ENCODE measurements around the gene SULT4A1.

DNA sequence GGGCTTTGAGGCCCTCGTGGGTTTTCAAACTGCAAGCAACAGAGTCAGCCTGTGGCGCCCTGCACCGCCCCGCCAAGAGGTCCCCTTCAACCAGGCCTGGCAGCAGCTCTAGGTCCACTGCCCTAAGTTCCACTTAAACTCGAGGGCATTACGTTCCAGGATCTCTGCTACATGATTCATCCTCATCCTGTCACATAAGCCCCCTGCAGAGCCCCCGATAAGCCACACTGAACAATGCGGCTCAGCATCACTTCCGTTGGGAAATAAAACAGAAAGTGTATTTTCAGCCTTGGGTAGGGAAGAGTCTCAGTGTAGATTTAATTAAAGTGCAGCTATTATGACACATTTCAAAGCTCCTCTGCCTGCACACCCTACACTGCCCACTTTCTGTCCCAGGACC is 24.6 kb downstream of the SULT4A1 start:
- TF ChIP-seq BHLHE40 (IDR thresholded peaks at IDR 0.05; ENCODE audit: borderline replicate concordance) (no peak), SUZ12 (IDR thresholded peaks at IDR 0.05) (no peak), ELF4 (IDR thresholded peaks at IDR 0.05) (no peak), TARDBP (IDR thresholded peaks at IDR 0.05) (no peak), ZNF384 (IDR thresholded peaks at IDR 0.05) (no peak), ARNT (IDR thresholded peaks at IDR 0.05) (no peak), FOXK2 (IDR thresholded peaks at IDR 0.05) (no peak), FOXM1 (IDR thresholded peaks at IDR 0.05; ENCODE audit: borderline replicate concordance) (no peak), SP1 (IDR thresholded peaks at IDR 0.05) (no peak), NFRKB (IDR thresholded peaks at IDR 0.05) (no peak), FOXA1 (IDR thresholded peaks at IDR 0.05) (no peak), HDGF (IDR thresholded peaks at IDR 0.05; ENCODE audit: borderline replicate concordance) (no peak)
- TF ChIP-seq, protein P1, sequence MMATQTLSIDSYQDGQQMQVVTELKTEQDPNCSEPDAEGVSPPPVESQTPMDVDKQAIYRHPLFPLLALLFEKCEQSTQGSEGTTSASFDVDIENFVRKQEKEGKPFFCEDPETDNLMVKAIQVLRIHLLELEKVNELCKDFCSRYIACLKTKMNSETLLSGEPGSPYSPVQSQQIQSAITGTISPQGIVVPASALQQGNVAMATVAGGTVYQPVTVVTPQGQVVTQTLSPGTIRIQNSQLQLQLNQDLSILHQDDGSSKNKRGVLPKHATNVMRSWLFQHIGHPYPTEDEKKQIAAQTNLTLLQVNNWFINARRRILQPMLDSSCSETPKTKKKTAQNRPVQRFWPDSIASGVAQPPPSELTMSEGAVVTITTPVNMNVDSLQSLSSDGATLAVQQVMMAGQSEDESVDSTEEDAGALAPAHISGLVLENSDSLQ (IDR thresholded peaks at IDR 0.05): no peak

All from HEK293T (cell line).